ENCODE results near the gene SLC39A7.
A peak's percentile ranks its signal among the peaks of the same experiment; 100 is the strongest.

Gene SLC39A7

DNA sequence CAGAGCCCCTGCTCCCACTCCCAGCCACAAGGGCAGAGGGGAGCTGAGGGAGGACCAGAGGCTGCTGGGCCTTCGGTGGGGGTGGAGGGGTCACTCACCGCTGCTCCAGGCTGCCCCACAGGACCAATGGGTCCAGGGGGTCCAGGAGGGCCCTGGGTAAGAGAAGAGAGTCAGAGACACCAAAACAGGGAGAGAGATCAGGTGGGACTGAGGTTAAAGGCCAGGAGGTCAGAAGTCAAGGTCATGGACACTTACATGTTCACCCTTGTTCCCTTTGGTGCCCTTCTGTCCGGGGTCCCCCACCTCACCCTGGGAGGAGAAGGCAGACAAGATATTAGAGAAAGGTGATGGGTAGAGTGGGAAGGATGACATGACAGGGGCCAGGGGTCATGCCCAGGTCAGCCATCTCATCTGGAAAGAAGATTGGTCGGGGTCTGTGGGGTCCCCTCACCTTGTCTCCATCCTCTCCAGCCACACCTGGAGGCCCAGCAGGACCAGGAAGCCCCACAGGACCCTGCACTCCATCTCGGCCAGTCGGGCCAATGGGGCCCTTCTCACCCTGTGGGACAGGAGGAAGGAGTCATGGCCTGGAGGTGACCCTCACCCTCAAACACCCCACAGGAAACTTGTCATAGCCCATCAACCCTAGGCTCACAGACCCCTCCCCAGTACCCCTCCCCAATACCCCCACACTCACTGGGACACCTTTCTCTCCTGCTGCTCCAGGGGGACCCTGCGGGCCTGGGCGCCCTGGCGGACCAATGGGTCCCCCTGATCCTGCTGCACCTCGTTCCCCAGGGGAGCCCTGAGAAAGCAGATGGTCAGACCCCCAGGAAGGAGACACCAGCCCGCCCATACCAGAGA is 29.4 kb upstream of the SLC39A7 start:
- TF ChIP-seq EZH2phosphoT487 (IDR thresholded peaks at IDR 0.05; ENCODE audit: low read depth), result no peak
- TF ChIP-seq, protein P1, sequence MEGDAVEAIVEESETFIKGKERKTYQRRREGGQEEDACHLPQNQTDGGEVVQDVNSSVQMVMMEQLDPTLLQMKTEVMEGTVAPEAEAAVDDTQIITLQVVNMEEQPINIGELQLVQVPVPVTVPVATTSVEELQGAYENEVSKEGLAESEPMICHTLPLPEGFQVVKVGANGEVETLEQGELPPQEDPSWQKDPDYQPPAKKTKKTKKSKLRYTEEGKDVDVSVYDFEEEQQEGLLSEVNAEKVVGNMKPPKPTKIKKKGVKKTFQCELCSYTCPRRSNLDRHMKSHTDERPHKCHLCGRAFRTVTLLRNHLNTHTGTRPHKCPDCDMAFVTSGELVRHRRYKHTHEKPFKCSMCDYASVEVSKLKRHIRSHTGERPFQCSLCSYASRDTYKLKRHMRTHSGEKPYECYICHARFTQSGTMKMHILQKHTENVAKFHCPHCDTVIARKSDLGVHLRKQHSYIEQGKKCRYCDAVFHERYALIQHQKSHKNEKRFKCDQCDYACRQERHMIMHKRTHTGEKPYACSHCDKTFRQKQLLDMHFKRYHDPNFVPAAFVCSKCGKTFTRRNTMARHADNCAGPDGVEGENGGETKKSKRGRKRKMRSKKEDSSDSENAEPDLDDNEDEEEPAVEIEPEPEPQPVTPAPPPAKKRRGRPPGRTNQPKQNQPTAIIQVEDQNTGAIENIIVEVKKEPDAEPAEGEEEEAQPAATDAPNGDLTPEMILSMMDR (IDR thresholded peaks at IDR 0.05; ENCODE audit: low read depth, low read length), result no peak
- Histone ChIP-seq H3K27me3 (ENCODE audit: low read depth, low read length) (no peaks in the 10 kb centered on the region), H4K20me1 (ENCODE audit: insufficient read depth, low read length) (no peaks in the 10 kb centered on the region), H2AFZ (ENCODE audit: low read depth, low read length) (no peak overlapping the region), H3K9ac (ENCODE audit: low read length) (no peak overlapping the region), H3K4me3 (ENCODE audit: low read length) (no peak overlapping the region), H3K4me2 (ENCODE audit: low read length) (no peak overlapping the region), H3K36me3 (replicated peaks; ENCODE audit: low read depth, low read length) (no peaks in the 10 kb centered on the region), H3K79me2 (ENCODE audit: low read length) (no peaks in the 10 kb centered on the region), H3K9me3 (ENCODE audit: insufficient read depth, low read length) (no peaks in the 10 kb centered on the region), H3K4me1 (ENCODE audit: low read length) (peaks cover 17% of the 10 kb centered on the region), H3K27ac (ENCODE audit: low read length) (no peak overlapping the region)

DNA sequence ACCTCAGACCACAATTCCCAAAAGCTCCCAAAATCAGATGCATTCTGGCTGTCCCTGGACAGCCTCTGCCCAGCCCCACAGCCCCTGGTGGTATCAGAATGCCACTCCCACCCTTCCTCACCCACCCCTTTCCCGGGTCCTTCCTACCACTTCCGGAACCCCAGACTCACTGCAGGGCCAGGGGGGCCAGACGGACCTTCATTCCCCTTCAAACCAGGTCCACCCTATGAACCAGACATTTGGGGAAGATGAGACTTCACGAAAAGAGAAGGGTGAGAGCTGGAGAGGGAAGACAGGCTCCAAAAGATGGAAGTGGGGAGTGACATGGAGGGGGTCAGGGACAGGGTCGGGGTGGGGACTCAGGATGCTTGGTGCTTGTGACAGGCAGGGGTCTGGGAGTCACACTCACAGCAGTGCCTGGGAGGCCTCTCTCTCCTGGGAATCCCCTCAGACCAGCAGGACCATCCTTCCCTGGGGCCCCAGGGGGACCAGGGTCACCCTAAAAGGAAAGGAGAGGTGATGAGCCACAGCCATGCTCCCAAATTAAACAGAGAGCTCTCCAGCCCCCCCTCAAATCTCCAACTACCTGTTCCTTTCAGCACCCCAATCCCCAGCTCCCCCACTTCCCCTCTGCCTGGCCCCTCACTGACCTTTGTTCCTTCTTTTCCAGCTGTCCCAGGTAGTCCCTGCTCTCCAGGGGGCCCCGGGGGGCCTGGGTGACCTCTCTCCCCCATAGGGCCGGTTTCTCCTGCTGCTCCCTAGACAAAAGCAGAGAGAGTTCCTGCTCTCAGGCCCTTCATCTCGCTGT is 28.6 kb upstream of the SLC39A7 start:
- Histone ChIP-seq H3K4me3 (ENCODE audit: low read length) (0 out of 2 replicates have a peak overlapping the region, but pooled peaks have one; percentile 21), H4K20me1 (ENCODE audit: insufficient read depth, low read length) (no peaks in the 10 kb centered on the region), H3K4me1 (ENCODE audit: low read length) (peaks cover 17% of the 10 kb centered on the region), H3K27me3 (ENCODE audit: low read depth, low read length) (no peaks in the 10 kb centered on the region), H2AFZ (ENCODE audit: low read depth, low read length) (peak overlapping the region; percentile 74; the same call in 1 of the 2 replicates), H3K27ac (ENCODE audit: low read length) (no peak overlapping the region), H3K9me3 (ENCODE audit: insufficient read depth, low read length) (no peaks in the 10 kb centered on the region), H3K36me3 (replicated peaks; ENCODE audit: low read depth, low read length) (no peaks in the 10 kb centered on the region), H3K4me2 (ENCODE audit: low read length) (peak overlapping the region; percentile 32), H3K79me2 (ENCODE audit: low read length) (no peaks in the 10 kb centered on the region), H3K9ac (ENCODE audit: low read length) (no peak overlapping the region)
- no peak for TF ChIP-seq EZH2phosphoT487 (IDR thresholded peaks at IDR 0.05; ENCODE audit: low read depth)
- TF ChIP-seq, protein P1 (IDR thresholded peaks at IDR 0.05; ENCODE audit: low read depth, low read length), result no peak

DNA sequence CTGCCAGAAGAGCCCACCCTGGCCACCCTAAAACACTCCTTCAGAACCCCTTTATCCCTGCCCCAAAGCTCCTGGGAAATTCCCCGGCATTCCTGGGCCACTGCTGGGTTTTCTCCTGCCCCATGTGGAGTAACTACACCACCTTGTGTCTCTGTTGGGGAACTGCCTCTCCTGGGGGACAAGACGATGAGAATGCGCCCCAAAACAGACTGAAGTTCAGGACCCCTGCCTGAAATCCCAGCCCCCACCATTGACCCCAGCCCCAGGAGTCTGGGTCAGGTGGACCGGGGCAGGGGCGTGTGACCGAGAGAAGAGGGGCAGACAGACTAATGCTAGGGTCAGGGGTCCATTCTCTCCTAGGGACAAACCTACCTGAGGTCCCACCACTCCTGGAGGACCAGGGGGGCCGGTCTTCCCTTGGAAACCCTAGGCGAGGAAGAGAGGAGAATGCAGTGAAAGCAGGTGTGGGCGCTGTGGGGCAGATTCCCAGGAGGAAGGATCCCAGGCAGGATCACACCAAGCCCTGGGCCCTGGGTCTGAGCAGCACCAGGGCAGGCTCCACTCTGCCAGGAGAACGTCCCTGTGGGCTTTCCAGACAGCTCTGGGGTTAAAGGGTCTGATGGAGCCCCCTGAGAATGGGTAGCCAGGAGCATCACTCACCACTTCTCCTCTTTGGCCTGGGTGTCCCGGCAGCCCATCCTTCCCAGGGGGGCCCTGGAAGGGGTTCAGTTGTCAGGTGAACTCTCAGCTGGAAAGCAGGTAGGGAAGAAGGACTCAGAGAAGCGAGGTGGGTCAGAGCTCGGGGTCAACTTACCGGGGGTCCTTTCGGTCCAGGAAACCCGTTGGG is 27.8 kb upstream of the SLC39A7 start:
- Histone ChIP-seq H2AFZ (ENCODE audit: low read depth, low read length) (peak overlapping the region; percentile 74; the same call in 1 of the 2 replicates), H3K9ac (ENCODE audit: low read length) (no peak overlapping the region)

More for the DNA sequence above, 27.8 kb upstream of the SLC39A7 start:
- no peaks in the 10 kb centered on the region for H3K27me3 ChIP-seq (ENCODE audit: low read depth, low read length)
- H3K4me1 ChIP-seq (ENCODE audit: low read length), result peaks cover 17% of the 10 kb centered on the region
- no peaks in the 10 kb centered on the region for H4K20me1 ChIP-seq (ENCODE audit: insufficient read depth, low read length)
- no peaks in the 10 kb centered on the region for H3K36me3 ChIP-seq (replicated peaks; ENCODE audit: low read depth, low read length)
- H3K4me2 ChIP-seq (ENCODE audit: low read length), result peak overlapping the region; percentile 32
- TF ChIP-seq, protein P1 (IDR thresholded peaks at IDR 0.05; ENCODE audit: low read depth, low read length), result peak; percentile 61
- no peak for TF ChIP-seq EZH2phosphoT487 (IDR thresholded peaks at IDR 0.05; ENCODE audit: low read depth)
- no peaks in the 10 kb centered on the region for H3K79me2 ChIP-seq (ENCODE audit: low read length)
- no peak overlapping the region for H3K27ac ChIP-seq (ENCODE audit: low read length)
- H3K9me3 ChIP-seq (ENCODE audit: insufficient read depth, low read length), result no peaks in the 10 kb centered on the region
- 0 out of 2 replicates have a peak overlapping the region, but pooled peaks have one; percentile 21 for H3K4me3 ChIP-seq (ENCODE audit: low read length)
